Forelimb muscle (tissue), 1 donor: ENCODE measurements around the gene SLC6A16. TPM values are rescaled to one million over a fixed set of nuclear protein-coding genes. Genes with fewer than 3 reads are reported as not detected.
"Not testable (repeated sequence)": the region's sequence is repeated elsewhere in the genome, so short reads cannot be mapped to it uniquely, and the experiment has no call there.

ENCODE experiments used
- DNase-seq: peaks from one replicate; pipeline ENCODE4 v3.0.0-alpha.2; 2013; ENCODE audit warnings: low read depth
- polyA plus RNA-seq: library from polyadenylated mRNA; unstranded; fragments of 120-200 nt; gene quantifications from one replicate; pipeline ENCODE4 v1.2.1, GENCODE V29; 2013; ENCODE audit not compliant: insufficient read length

SLC6A16 gene
- polyA plus RNA-seq, 1 donor, result 1.0 TPM

- no peak for DNase-seq
Observed at GRCh38 chr19:49344505-49345423, 19.8 kb upstream of the SLC6A16 start.

- DNase-seq, result no peak
Observed at GRCh38 chr19:49343123-49343522, 18.1 kb upstream of the SLC6A16 start.

GRCh38 chr19:49342291-49342721 lies 17.3 kb upstream of the SLC6A16 start:
- DNase-seq, result no peak

GRCh38 chr19:49340865-49341718 lies 16.1 kb upstream of the SLC6A16 start:
- DNase-seq, result no peak

GRCh38 chr19:49340069-49340864 lies 15.3 kb upstream of the SLC6A16 start:
- no peak for DNase-seq

GRCh38 chr19:49339301-49340068 lies 14.5 kb upstream of the SLC6A16 start:
- DNase-seq, result no peak

GRCh38 chr19:49338691-49339300 lies 13.8 kb upstream of the SLC6A16 start:
- DNase-seq, result no peak

GRCh38 chr19:49338023-49338677 lies 13.2 kb upstream of the SLC6A16 start:
- DNase-seq, result no peak

- no peak for DNase-seq
Observed at GRCh38 chr19:49337267-49338022, 12.5 kb upstream of the SLC6A16 start.

GRCh38 chr19:49336482-49337266 lies 11.7 kb upstream of the SLC6A16 start:
- no peak for DNase-seq

GRCh38 chr19:49335784-49336481 lies 10.9 kb upstream of the SLC6A16 start:
- no peak for DNase-seq

GRCh38 chr19:49335071-49335783 lies 10.2 kb upstream of the SLC6A16 start, which contains the start of gene CD37:
CD37 (plus strand) TSS chr19:49335406; CDS start chr19:49335541, 135 bp downstream.
- DNase-seq, result no peak

- no peak for DNase-seq
Observed at GRCh38 chr19:49333811-49334288, 8.9 kb upstream of the SLC6A16 start.

- DNase-seq, result no peak
Observed at GRCh38 chr19:49333418-49333805, 8.4 kb upstream of the SLC6A16 start.

GRCh38 chr19:49332691-49333417 lies 7.9 kb upstream of the SLC6A16 start:
- DNase-seq, result not testable (repeated sequence)

GRCh38 chr19:49331616-49332055 lies 6.6 kb upstream of the SLC6A16 start:
- DNase-seq, result no peak
